Measurements from ENCODE around the gene HOXB4. TPM values are rescaled to one million over a fixed set of nuclear protein-coding genes. Genes with fewer than 3 reads are reported as not detected.
A peak's percentile ranks its signal among the peaks of the same experiment; 100 is the strongest.

Gene HOXB4
- total and polyA plus RNA-seq, 10 of the 15 experiments (the other 5 are each of a cell fraction or from before 2014, with no cell fraction given): 0.35 to 5.8 (median 3.0) TPM

- FAIRE-seq: peak; percentile 82
- in situ Hi-C loops (cut with MboI): no loop called here
- BruUV-seq (replicated peaks): TSS peak; percentile 88
- TF ChIP-seq CBX5 (IDR thresholded peaks at IDR 0.05; ENCODE audit: low read depth): no peak
- TF ChIP-seq, protein P1, sequence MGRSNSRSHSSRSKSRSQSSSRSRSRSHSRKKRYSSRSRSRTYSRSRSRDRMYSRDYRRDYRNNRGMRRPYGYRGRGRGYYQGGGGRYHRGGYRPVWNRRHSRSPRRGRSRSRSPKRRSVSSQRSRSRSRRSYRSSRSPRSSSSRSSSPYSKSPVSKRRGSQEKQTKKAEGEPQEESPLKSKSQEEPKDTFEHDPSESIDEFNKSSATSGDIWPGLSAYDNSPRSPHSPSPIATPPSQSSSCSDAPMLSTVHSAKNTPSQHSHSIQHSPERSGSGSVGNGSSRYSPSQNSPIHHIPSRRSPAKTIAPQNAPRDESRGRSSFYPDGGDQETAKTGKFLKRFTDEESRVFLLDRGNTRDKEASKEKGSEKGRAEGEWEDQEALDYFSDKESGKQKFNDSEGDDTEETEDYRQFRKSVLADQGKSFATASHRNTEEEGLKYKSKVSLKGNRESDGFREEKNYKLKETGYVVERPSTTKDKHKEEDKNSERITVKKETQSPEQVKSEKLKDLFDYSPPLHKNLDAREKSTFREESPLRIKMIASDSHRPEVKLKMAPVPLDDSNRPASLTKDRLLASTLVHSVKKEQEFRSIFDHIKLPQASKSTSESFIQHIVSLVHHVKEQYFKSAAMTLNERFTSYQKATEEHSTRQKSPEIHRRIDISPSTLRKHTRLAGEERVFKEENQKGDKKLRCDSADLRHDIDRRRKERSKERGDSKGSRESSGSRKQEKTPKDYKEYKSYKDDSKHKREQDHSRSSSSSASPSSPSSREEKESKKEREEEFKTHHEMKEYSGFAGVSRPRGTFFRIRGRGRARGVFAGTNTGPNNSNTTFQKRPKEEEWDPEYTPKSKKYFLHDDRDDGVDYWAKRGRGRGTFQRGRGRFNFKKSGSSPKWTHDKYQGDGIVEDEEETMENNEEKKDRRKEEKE (IDR thresholded peaks at IDR 0.05): no peak
- TF ChIP-seq, protein P2, sequence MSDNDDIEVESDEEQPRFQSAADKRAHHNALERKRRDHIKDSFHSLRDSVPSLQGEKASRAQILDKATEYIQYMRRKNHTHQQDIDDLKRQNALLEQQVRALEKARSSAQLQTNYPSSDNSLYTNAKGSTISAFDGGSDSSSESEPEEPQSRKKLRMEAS (IDR thresholded peaks at IDR 0.05; ENCODE audit: low read depth, low read length): peak; percentile 96
- TF ChIP-seq TBL1XR1 (IDR thresholded peaks at IDR 0.05; ENCODE audit: low read depth, low read length): no peak
- peak; percentile 67; the same call in 1 of the 2 replicates for TF ChIP-seq NFIC (IDR thresholded peaks at IDR 0.05; ENCODE audit: low read depth, low read length)
- peak; percentile 67 for TF ChIP-seq FOS (IDR thresholded peaks at IDR 0.05; ENCODE audit: borderline replicate concordance, extremely low read depth, insufficient read length)
- TF ChIP-seq TCF7 (IDR thresholded peaks at IDR 0.05; ENCODE audit: borderline replicate concordance): no peak
- TF ChIP-seq MTA2 (IDR thresholded peaks at IDR 0.05; ENCODE audit: low read depth): no peak
- 0 out of 2 replicates have a peak, but pooled peaks have one; percentile 26 for TF ChIP-seq CBFB (IDR thresholded peaks at IDR 0.05; ENCODE audit: low read depth)
- TF ChIP-seq EP300 (IDR thresholded peaks at IDR 0.05; ENCODE audit: borderline replicate concordance in 1 of 2, control insufficient read depth in 1 of 2, low read depth in 2 of 2, low read length in 2 of 2): no peak
- no peak for TF ChIP-seq HSF1 (IDR thresholded peaks at IDR 0.05; ENCODE audit: low read depth, low read length)
- no peak for TF ChIP-seq SIX5 (IDR thresholded peaks at IDR 0.05; ENCODE audit: low read depth, low read length, severe bottlenecking)
Observed at GRCh38 chr17:48610282-48611211, 32.4 kb upstream of the HOXB4 start, which contains the start of gene HOXB7. Gene HOXB7, minus strand, starts transcription at chr17:48611017. Its CDS starts 99 bp downstream, at chr17:48610918.

More at GRCh38 chr17:48610282-48611211, 32.4 kb upstream of the HOXB4 start, which contains the start of gene HOXB7:
- DNase-seq (ENCODE audit: low read depth, low spot score): no peak
- Histone ChIP-seq H3K4me1 (ENCODE audit: control insufficient read depth, insufficient read depth, low read length) (peaks cover 11% of the 10 kb centered on the region), H3K9me3 (replicated peaks; ENCODE audit: control insufficient read depth, insufficient read depth, low read length) (no peaks in the 10 kb centered on the region), H3K4me3 (peak within 1 kb of the TSS; percentile 86), H3K36me3 (ENCODE audit: control insufficient read depth in 2 of 2, insufficient read depth in 2 of 2, low read length in 1 of 2) (no peaks in the 10 kb centered on the region; a peak in 1 of 4 replicates), H3K9ac (ENCODE audit: control insufficient read depth, insufficient read depth, low read length) (peak within 1 kb of the TSS; percentile 76), H4K20me1 (ENCODE audit: control insufficient read depth, insufficient read depth) (no peaks in the 10 kb centered on the region), H3K27ac (ENCODE audit: control insufficient read depth, insufficient read depth) (peak within 1 kb of the TSS; percentile 1), H2AFZ (ENCODE audit: control insufficient read depth, low read depth, low read length) (peak within 1 kb of the TSS; percentile 96), H3K4me2 (ENCODE audit: control insufficient read depth, insufficient read depth) (peak within 1 kb of the TSS; percentile 91), H3K27me3 (replicated peaks in 1 of 2; ENCODE audit: control insufficient read depth in 2 of 2, insufficient read depth in 2 of 2, low read length in 1 of 2) (peaks cover 6 to 13% of the 10 kb centered on the region in 2 experiments; a peak in 3 of 4 replicates), H3K79me2 (ENCODE audit: control insufficient read depth, insufficient read depth, low read length) (no peaks in the 10 kb centered on the region)
- WGBS (ENCODE audit: insufficient coverage, insufficient replicate concordance, low lambda C conversion rate, missing lambda C conversion rate): 2% methylated on average over 77 of the region's 79 CpGs
- ChIA-PET POLR2A (interaction anchor here (0.6 to 1.7 kb wide), 3 partner anchors 13 to 121 kb away, joined by 5 to 6 read pairs (median 5); no protein-coding TSS in a partner anchor), SMC1A (ENCODE audit: uncharacterized antibody, unreplicated experiment) (interaction anchor here (0.8 to 1.1 kb wide), 3 partner anchors 22 to 585 kb away, joined by 3 read pairs; no protein-coding TSS in a partner anchor), RAD21 (ENCODE audit: unreplicated experiment) (interaction anchor here (0.9 to 1.7 kb wide), 5 partner anchors 13 to 530 kb away, joined by 3 to 4 read pairs (median 3); partner anchors contain the start of gene HOXB5), CTCF (interaction anchor here (0.6 to 1.8 kb wide), 9 partner anchors 8 to 583 kb away, joined by 3 to 8 read pairs (median 5); no protein-coding TSS in a partner anchor)
- ATAC-seq: peak; percentile 77
- intact Hi-C loops (cut with micrococcal nuclease; ENCODE audit: unreplicated experiment): no loop called here

Data from GM12878 (cell line).